HEK293 (cell line): ENCODE results near the gene PA2G4.

Experiments used
- BCL11A ChIP-seq: fragments of 450-650 bp; formaldehyde crosslinking; IDR thresholded peaks from 2 replicates; pipeline ENCODE4 v1.5.1; 2016; ENCODE audit warnings: low read depth, missing biosample characterization, missing genetic modification characterization
- SP3 ChIP-seq: fragments of 450-650 bp; formaldehyde crosslinking; IDR thresholded peaks from 2 replicates; pipeline ENCODE4 v1.5.1; 2016; ENCODE audit warnings: missing biosample characterization, missing genetic modification characterization
- SP7 ChIP-seq: fragments of 450-650 bp; formaldehyde crosslinking; IDR thresholded peaks from 2 replicates; pipeline ENCODE4 v1.5.1; 2016; ENCODE audit warnings: missing biosample characterization, missing genetic modification characterization
- ZBTB17 ChIP-seq: fragments of 450-650 bp; formaldehyde crosslinking; IDR thresholded peaks from 2 replicates; pipeline ENCODE4 v1.5.1; 2016; ENCODE audit warnings: missing biosample characterization, missing genetic modification characterization
- ZBTB48 ChIP-seq: fragments of 450-650 bp; formaldehyde crosslinking; IDR thresholded peaks from 2 replicates; pipeline ENCODE4 v1.5.1; 2016; ENCODE audit warnings: missing biosample characterization, missing genetic modification characterization
- ZFHX2 ChIP-seq: fragments of 450-650 bp; formaldehyde crosslinking; conservative IDR thresholded peaks from 2 replicates; pipeline ENCODE4 v1.5.1; 2016; ENCODE audit warnings: missing biosample characterization, missing genetic modification characterization
- ZNF214 ChIP-seq: fragments of 450-650 bp; formaldehyde crosslinking; IDR thresholded peaks from 2 replicates; pipeline ENCODE4 v1.5.1; 2017; ENCODE audit warnings: missing biosample characterization, mild to moderate bottlenecking, missing genetic modification characterization, borderline replicate concordance
- ZNF280D ChIP-seq: fragments of 450-650 bp; formaldehyde crosslinking; IDR thresholded peaks from 2 replicates; pipeline ENCODE4 v1.5.1; 2016; ENCODE audit warnings: missing biosample characterization, missing genetic modification characterization
- ZNF394 ChIP-seq: fragments of 450-650 bp; formaldehyde crosslinking; IDR thresholded peaks from 2 replicates; pipeline ENCODE4 v1.5.1; 2016; ENCODE audit warnings: missing biosample characterization, missing genetic modification characterization, mild to moderate bottlenecking, moderate library complexity, borderline replicate concordance
- ZNF423 ChIP-seq: fragments of 450-650 bp; formaldehyde crosslinking; IDR thresholded peaks from 2 replicates; pipeline ENCODE4 v1.5.1; 2016; ENCODE audit warnings: missing biosample characterization, missing genetic modification characterization
- ZNF488 ChIP-seq: fragments of 450-650 bp; formaldehyde crosslinking; IDR thresholded peaks from 2 replicates; pipeline ENCODE4 v1.5.1; 2016; ENCODE audit warnings: missing biosample characterization, missing genetic modification characterization
- ZNF510 ChIP-seq: fragments of 450-650 bp; formaldehyde crosslinking; IDR thresholded peaks from 2 replicates; pipeline ENCODE4 v1.5.1; 2018; ENCODE audit warnings: mild to moderate bottlenecking, missing genetic modification characterization, missing biosample characterization; ENCODE audit not compliant: insufficient replicate concordance
- ZNF548 ChIP-seq: fragments of 450-650 bp; formaldehyde crosslinking; IDR thresholded peaks from 2 replicates; pipeline ENCODE4 v1.5.1; 2016; ENCODE audit warnings: missing biosample characterization, missing genetic modification characterization
- ZNF560 ChIP-seq: fragments of 450-650 bp; formaldehyde crosslinking; IDR thresholded peaks from 2 replicates; pipeline ENCODE4 v1.5.1; 2017; ENCODE audit warnings: missing biosample characterization, missing genetic modification characterization, borderline replicate concordance
- ZNF677 ChIP-seq: fragments of 450-650 bp; IDR thresholded peaks from 2 replicates; pipeline ENCODE4 v1.5.0; 2018; ENCODE audit warnings: missing biosample characterization, mild to moderate bottlenecking, missing genetic modification characterization, moderate library complexity
- ZNF777 ChIP-seq: fragments of 450-650 bp; formaldehyde crosslinking; IDR thresholded peaks from 2 replicates; pipeline ENCODE4 v1.5.1; 2017; ENCODE audit warnings: missing biosample characterization, missing genetic modification characterization, borderline replicate concordance
- ZSCAN5A ChIP-seq: fragments of 450-650 bp; formaldehyde crosslinking; IDR thresholded peaks from 2 replicates; pipeline ENCODE4 v1.5.1; 2016; ENCODE audit warnings: missing biosample characterization, missing genetic modification characterization
- TF ChIP-seq, protein P1 (sequence below): fragments of 450-650 bp; formaldehyde crosslinking; IDR thresholded peaks from 2 replicates; pipeline ENCODE4 v1.5.1; 2016; ENCODE audit warnings: missing biosample characterization, missing genetic modification characterization
- TF ChIP-seq, protein P2 (sequence below): fragments of 450-650 bp; IDR thresholded peaks from 2 replicates; pipeline ENCODE4 v1.5.1; 2018; ENCODE audit warnings: missing biosample characterization, mild to moderate bottlenecking, missing genetic modification characterization
- TF ChIP-seq, protein P3 (sequence below): fragments of 450-650 bp; formaldehyde crosslinking; IDR thresholded peaks from 2 replicates; pipeline ENCODE4 v1.5.1; 2016; ENCODE audit warnings: missing biosample characterization, missing genetic modification characterization
- TF ChIP-seq, protein P4 (sequence below): fragments of 450-650 bp; formaldehyde crosslinking; IDR thresholded peaks from 2 replicates; pipeline ENCODE4 v1.5.1; 2017; ENCODE audit warnings: missing biosample characterization, missing genetic modification characterization
- TF ChIP-seq, protein P5 (sequence below): fragments of 450-650 bp; formaldehyde crosslinking; IDR thresholded peaks from 2 replicates; pipeline ENCODE4 v1.5.1; 2016; ENCODE audit warnings: missing biosample characterization, missing genetic modification characterization

PA2G4 gene

DNA sequence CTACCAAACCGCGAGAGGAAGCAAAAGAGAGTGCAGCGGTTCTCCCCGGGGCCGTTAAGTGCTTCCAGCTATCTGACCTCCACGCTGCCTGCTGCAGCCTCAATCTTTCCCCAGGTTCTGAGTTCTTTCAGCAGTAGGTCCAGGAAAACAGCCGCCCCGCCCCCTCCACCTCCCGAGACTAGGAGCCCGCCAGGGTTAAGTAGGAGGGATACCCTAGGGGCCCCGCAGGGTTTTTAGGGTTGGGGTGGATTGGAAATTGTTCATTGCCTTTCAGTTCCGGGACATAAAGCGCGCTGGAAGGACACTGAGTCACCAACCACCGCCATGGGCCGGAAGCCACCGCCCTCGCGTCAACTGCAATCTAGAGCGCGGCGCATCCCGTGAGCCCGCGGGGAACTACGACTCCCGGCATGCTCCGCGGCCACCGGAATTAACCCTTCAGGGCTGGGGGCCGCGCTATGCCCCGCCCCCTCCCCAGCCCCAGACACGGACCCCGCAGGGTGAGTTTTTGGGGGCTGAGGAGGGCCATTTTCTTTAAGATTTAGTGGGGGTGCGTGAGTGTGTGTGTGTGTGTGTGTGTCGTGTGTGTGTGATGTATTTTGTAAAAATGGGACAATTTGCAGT lies 47.9 kb downstream of the PA2G4 start, which contains the start of gene MYL6B (continued):
- TF ChIP-seq ZNF548 (tag by site-specific recombination) (no peak), SP7 (tag by site-specific recombination) (peak; percentile 75; the same call in 1 of the 2 replicates), ZNF423 (tag by site-specific recombination) (no peak), ZNF280D (tag by site-specific recombination) (no peak), ZNF677 (tag by site-specific recombination) (no peak), ZNF777 (tag by site-specific recombination) (no peak), ZNF488 (no peak), ZSCAN5A (tag by site-specific recombination) (no peak), ZNF394 (peak; percentile 53; the same call in 1 of the 2 replicates), ZNF560 (tag by site-specific recombination) (no peak), ZBTB48 (tag by site-specific recombination) (peak; percentile 69; the same call in 1 of the 2 replicates), ZNF214 (tag by site-specific recombination) (no peak), BCL11A (tag by site-specific recombination) (no peak), ZFHX2 (tag by site-specific recombination) (peak; percentile 63), ZBTB17 (tag by site-specific recombination) (peak; percentile 93), ZNF510 (tag by site-specific recombination) (no peak), SP3 (tag by site-specific recombination) (peak; percentile 94)
- TF ChIP-seq, protein P1, sequence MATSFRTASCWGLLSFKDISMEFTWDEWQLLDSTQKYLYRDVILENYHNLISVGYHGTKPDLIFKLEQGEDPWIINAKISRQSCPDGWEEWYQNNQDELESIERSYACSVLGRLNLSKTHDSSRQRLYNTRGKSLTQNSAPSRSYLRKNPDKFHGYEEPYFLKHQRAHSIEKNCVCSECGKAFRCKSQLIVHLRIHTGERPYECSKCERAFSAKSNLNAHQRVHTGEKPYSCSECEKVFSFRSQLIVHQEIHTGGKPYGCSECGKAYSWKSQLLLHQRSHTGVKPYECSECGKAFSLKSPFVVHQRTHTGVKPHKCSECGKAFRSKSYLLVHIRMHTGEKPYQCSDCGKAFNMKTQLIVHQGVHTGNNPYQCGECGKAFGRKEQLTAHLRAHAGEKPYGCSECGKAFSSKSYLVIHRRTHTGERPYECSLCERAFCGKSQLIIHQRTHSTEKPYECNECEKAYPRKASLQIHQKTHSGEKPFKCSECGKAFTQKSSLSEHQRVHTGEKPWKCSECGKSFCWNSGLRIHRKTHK (tag by site-specific recombination), result no peak
- TF ChIP-seq, protein P2, sequence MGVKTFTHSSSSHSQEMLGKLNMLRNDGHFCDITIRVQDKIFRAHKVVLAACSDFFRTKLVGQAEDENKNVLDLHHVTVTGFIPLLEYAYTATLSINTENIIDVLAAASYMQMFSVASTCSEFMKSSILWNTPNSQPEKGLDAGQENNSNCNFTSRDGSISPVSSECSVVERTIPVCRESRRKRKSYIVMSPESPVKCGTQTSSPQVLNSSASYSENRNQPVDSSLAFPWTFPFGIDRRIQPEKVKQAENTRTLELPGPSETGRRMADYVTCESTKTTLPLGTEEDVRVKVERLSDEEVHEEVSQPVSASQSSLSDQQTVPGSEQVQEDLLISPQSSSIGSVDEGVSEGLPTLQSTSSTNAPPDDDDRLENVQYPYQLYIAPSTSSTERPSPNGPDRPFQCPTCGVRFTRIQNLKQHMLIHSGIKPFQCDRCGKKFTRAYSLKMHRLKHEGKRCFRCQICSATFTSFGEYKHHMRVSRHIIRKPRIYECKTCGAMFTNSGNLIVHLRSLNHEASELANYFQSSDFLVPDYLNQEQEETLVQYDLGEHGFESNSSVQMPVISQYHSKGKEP (tag by site-specific recombination), result peak; percentile 74; the same call in 1 of the 2 replicates
- TF ChIP-seq, protein P3, sequence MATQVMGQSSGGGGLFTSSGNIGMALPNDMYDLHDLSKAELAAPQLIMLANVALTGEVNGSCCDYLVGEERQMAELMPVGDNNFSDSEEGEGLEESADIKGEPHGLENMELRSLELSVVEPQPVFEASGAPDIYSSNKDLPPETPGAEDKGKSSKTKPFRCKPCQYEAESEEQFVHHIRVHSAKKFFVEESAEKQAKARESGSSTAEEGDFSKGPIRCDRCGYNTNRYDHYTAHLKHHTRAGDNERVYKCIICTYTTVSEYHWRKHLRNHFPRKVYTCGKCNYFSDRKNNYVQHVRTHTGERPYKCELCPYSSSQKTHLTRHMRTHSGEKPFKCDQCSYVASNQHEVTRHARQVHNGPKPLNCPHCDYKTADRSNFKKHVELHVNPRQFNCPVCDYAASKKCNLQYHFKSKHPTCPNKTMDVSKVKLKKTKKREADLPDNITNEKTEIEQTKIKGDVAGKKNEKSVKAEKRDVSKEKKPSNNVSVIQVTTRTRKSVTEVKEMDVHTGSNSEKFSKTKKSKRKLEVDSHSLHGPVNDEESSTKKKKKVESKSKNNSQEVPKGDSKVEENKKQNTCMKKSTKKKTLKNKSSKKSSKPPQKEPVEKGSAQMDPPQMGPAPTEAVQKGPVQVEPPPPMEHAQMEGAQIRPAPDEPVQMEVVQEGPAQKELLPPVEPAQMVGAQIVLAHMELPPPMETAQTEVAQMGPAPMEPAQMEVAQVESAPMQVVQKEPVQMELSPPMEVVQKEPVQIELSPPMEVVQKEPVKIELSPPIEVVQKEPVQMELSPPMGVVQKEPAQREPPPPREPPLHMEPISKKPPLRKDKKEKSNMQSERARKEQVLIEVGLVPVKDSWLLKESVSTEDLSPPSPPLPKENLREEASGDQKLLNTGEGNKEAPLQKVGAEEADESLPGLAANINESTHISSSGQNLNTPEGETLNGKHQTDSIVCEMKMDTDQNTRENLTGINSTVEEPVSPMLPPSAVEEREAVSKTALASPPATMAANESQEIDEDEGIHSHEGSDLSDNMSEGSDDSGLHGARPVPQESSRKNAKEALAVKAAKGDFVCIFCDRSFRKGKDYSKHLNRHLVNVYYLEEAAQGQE, result peak; percentile 27; the same call in 1 of the 2 replicates
- TF ChIP-seq, protein P4, sequence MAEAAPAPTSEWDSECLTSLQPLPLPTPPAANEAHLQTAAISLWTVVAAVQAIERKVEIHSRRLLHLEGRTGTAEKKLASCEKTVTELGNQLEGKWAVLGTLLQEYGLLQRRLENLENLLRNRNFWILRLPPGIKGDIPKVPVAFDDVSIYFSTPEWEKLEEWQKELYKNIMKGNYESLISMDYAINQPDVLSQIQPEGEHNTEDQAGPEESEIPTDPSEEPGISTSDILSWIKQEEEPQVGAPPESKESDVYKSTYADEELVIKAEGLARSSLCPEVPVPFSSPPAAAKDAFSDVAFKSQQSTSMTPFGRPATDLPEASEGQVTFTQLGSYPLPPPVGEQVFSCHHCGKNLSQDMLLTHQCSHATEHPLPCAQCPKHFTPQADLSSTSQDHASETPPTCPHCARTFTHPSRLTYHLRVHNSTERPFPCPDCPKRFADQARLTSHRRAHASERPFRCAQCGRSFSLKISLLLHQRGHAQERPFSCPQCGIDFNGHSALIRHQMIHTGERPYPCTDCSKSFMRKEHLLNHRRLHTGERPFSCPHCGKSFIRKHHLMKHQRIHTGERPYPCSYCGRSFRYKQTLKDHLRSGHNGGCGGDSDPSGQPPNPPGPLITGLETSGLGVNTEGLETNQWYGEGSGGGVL (tag by site-specific recombination), result peak; percentile 16; the same call in 1 of the 2 replicates
- TF ChIP-seq, protein P5, sequence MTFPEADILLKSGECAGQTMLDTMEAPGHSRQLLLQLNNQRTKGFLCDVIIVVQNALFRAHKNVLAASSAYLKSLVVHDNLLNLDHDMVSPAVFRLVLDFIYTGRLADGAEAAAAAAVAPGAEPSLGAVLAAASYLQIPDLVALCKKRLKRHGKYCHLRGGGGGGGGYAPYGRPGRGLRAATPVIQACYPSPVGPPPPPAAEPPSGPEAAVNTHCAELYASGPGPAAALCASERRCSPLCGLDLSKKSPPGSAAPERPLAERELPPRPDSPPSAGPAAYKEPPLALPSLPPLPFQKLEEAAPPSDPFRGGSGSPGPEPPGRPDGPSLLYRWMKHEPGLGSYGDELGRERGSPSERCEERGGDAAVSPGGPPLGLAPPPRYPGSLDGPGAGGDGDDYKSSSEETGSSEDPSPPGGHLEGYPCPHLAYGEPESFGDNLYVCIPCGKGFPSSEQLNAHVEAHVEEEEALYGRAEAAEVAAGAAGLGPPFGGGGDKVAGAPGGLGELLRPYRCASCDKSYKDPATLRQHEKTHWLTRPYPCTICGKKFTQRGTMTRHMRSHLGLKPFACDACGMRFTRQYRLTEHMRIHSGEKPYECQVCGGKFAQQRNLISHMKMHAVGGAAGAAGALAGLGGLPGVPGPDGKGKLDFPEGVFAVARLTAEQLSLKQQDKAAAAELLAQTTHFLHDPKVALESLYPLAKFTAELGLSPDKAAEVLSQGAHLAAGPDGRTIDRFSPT, result no peak
